ENCODE data around the gene CACNA2D4. TPM values are rescaled to one million over a fixed set of nuclear protein-coding genes. Genes with fewer than 3 reads are reported as not detected.

The CACNA2D4 gene
- total RNA-seq, 1 donor from 2014 or later: 2.8 TPM

DNA sequence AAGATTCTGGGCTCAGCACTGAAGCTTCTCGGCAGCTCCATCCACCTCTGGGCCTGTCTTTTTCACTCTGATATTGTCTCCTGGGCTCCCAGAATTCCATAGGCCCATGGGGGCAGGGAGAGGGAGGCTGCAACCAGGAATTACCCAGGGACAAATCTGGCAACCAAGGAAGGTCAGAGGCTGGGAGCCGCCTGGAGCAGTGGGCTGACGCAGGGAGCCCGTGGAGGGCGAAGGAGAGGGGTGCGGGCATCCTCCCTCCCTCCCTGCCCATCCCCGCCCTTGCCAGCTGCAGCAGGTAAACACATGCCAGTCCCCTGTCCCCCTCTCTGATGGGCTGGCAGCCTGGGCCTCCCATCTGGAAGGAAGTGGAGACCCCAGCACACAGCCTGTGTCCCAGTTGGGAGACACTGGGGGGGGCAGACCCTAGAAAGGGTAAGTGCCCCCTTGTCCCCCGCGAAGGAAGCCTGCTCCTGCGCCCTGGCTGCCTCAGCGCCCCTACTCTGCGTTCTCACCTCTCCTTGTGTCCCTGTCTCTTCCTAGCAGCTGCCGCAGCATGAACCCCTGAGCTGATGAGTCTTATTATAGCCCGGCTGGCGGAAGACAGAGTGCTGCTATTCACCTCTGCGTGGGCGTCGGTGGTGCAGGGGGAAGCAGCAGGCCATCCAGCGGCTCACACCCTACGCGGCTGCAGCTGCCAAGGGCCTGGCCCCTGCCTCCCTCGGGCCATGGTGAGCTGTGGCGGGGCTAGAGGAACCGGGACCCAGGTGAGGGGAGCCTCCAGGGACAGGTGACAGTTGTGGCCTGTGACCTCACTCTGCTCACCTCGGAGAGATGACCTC is 91.4 kb downstream of the CACNA2D4 start:
- Mint-ChIP-seq H3K27ac (no peak overlapping the region), H3K9me3 (no peaks in the 10 kb centered on the region), H3K4me3 (no peak overlapping the region), H3K27me3 (peaks cover 41% of the 10 kb centered on the region), H3K36me3 (ENCODE audit: low read depth) (no peaks in the 10 kb centered on the region), H3K4me1 (peaks cover 4% of the 10 kb centered on the region)
- no peak for ATAC-seq (ENCODE audit: low read depth)
- TF ChIP-seq, protein P1, sequence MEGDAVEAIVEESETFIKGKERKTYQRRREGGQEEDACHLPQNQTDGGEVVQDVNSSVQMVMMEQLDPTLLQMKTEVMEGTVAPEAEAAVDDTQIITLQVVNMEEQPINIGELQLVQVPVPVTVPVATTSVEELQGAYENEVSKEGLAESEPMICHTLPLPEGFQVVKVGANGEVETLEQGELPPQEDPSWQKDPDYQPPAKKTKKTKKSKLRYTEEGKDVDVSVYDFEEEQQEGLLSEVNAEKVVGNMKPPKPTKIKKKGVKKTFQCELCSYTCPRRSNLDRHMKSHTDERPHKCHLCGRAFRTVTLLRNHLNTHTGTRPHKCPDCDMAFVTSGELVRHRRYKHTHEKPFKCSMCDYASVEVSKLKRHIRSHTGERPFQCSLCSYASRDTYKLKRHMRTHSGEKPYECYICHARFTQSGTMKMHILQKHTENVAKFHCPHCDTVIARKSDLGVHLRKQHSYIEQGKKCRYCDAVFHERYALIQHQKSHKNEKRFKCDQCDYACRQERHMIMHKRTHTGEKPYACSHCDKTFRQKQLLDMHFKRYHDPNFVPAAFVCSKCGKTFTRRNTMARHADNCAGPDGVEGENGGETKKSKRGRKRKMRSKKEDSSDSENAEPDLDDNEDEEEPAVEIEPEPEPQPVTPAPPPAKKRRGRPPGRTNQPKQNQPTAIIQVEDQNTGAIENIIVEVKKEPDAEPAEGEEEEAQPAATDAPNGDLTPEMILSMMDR (IDR thresholded peaks at IDR 0.05): no peak
- CTCF ChIA-PET: no interaction called here
- DNase-seq: no peak
- intact Hi-C loops (cut with micrococcal nuclease): no loop called here
- POLR2A ChIA-PET: no interaction called here

DNA sequence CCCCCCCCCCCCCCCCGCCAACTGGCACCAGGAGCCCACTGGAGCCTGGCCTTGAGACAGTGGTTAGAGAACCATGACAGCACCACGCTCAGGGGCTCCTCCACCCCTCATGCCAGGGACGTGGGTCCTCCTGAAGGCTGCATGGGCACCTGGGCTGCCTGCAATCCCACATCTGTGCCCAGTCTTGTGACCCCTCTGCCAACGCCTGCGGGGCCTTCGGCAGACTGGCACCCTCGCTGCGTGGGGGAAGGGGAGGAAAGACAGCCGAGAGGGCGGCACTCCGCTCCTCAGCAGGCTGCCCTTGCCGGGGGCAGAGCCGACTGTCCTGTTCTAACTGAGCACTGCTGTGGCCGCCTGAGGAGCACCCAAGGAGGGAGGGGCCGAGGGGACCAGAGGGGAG is 92.1 kb downstream of the CACNA2D4 start:
- POLR2A ChIA-PET: no interaction called here
- TF ChIP-seq, protein P1 (IDR thresholded peaks at IDR 0.05): no peak
- H3K4me3 Mint-ChIP-seq: no peak overlapping the region
- peaks cover 4% of the 10 kb centered on the region for H3K4me1 Mint-ChIP-seq
- CTCF ChIA-PET: no interaction called here
- DNase-seq: no peak
- peaks cover 39% of the 10 kb centered on the region for H3K27me3 Mint-ChIP-seq
- no peak for ATAC-seq (ENCODE audit: low read depth)
- intact Hi-C loops (cut with micrococcal nuclease): no loop called here
- H3K27ac Mint-ChIP-seq: no peak overlapping the region
- no peaks in the 10 kb centered on the region for H3K36me3 Mint-ChIP-seq (ENCODE audit: low read depth)
- H3K9me3 Mint-ChIP-seq: no peaks in the 10 kb centered on the region

DNA sequence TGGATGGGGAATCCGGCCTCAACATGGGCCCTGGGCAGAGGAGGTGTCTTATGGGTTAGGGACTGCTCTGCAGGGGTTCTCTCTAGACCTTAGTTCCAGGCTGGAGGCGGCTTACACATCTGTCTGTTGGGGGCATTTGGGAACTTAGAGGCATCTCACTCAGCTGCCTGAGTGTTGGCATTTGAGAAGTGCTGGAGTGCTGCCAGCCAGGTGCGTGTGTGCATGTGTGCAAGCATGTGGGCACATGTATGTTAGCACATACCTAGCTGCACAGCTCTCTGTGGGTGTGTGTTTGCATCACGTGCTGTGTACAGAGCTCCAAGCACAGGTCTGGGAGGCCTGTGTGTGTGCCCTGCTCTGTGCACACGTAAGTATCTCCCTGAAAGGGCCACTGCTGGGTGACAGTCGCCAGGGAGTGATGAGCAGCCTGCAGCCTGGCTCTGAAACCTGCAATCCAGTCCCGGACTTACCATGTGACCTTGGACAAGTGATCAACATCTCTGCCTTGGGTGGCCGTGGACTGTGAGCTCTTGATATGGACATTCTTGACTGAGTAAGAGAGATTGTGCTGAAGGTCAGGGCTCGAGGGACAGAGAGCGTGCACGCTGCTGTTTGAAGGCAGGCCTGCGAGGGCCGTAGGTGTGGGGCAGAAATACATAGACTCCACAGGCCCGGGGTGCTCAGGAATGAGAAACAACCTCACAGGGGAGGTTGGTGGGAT is 92.9 kb downstream of the CACNA2D4 start:
- ChIA-PET POLR2A (no interaction called here), CTCF (no interaction called here)
- ATAC-seq (ENCODE audit: low read depth): no peak
- H3K27ac Mint-ChIP-seq: no peak overlapping the region
- peaks cover 39% of the 10 kb centered on the region for H3K27me3 Mint-ChIP-seq
- peaks cover 4% of the 10 kb centered on the region for H3K4me1 Mint-ChIP-seq
- TF ChIP-seq, protein P1 (IDR thresholded peaks at IDR 0.05): no peak
- intact Hi-C loops (cut with micrococcal nuclease): no loop called here
- H3K4me3 Mint-ChIP-seq: no peak overlapping the region
- H3K9me3 Mint-ChIP-seq: no peaks in the 10 kb centered on the region
- H3K36me3 Mint-ChIP-seq (ENCODE audit: low read depth): no peaks in the 10 kb centered on the region
- DNase-seq: no peak

DNA sequence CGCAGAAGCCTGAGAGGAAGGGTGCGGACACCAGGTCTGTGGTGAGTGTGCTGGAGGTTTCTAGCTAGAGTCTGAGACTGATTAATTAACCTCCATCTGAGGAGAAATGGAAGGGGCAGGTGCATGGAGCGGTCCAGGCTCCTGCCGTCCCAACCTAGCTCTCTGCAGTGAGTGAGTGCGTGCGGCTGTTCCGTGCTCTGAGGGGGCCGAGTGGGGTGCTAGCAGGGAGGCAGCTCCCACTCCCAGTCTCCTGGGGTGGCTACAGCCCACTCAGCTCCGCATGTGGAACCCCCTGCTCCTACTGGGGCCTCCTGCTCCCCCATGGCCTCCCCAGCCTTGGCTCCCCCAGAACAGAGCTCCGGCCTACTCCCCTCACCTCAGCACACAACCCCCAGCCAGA is 95.2 kb downstream of the CACNA2D4 start:
- CTCF ChIA-PET: no interaction called here

DNA sequence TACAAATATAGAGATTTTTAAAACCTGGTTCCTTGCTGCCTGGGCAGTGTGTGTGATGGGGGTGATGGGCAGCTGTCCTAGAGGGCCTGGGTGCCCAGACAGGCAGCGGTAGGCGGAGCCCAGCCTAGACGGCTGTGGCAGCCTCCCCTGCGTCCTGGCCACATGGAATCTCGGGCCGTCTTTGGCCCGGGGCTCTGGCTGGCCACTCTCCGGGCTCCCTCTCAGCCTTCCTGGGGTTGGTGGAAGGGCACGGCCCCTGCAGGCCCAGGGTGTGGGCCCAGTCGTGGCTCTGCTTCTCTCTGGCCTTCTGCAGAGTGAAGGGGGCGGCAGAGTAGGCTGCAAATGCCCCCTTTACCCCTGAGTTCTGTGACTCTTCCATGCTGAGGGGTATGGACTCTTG is 95.8 kb downstream of the CACNA2D4 start:
- no peaks in the 10 kb centered on the region for H3K9me3 Mint-ChIP-seq
- no peak overlapping the region for H3K27ac Mint-ChIP-seq

More for the DNA sequence above, 95.2 kb downstream of the CACNA2D4 start:
- H3K27me3 Mint-ChIP-seq: peaks cover 39% of the 10 kb centered on the region
- peaks cover 4% of the 10 kb centered on the region for H3K4me1 Mint-ChIP-seq
- H3K27ac Mint-ChIP-seq: no peak overlapping the region
- H3K4me3 Mint-ChIP-seq: no peak overlapping the region
- DNase-seq (no peak), ATAC-seq (ENCODE audit: low read depth) (no peak)
- H3K9me3 Mint-ChIP-seq: no peaks in the 10 kb centered on the region
- H3K36me3 Mint-ChIP-seq (ENCODE audit: low read depth): no peaks in the 10 kb centered on the region
- intact Hi-C loops (cut with micrococcal nuclease): no loop called here
- POLR2A ChIA-PET: no interaction called here
- TF ChIP-seq, protein P1 (IDR thresholded peaks at IDR 0.05): no peak

More for the DNA sequence above, 95.8 kb downstream of the CACNA2D4 start:
- ChIA-PET POLR2A (no interaction called here), CTCF (no interaction called here)
- intact Hi-C loops (cut with micrococcal nuclease): no loop called here
- ATAC-seq (ENCODE audit: low read depth) (no peak), DNase-seq (no peak)
- peaks cover 4% of the 10 kb centered on the region for H3K4me1 Mint-ChIP-seq
- no peaks in the 10 kb centered on the region for H3K36me3 Mint-ChIP-seq (ENCODE audit: low read depth)
- peaks cover 39% of the 10 kb centered on the region for H3K27me3 Mint-ChIP-seq
- no peak overlapping the region for H3K4me3 Mint-ChIP-seq
- TF ChIP-seq, protein P1 (IDR thresholded peaks at IDR 0.05): no peak
